Esophagus muscularis mucosa (tissue), 4 donors: ENCODE data around the gene NAPA.

ENCODE experiments used
- EP300 ChIP-seq: sonication (generic); formaldehyde crosslinking; IDR thresholded peaks from one replicate; pipeline ENCODE4 v1.6.1; 2017; ENCODE audit warnings: antibody characterized with exemption
- POLR2A ChIP-seq: fragments of 450-650 bp; IDR thresholded peaks from one replicate; pipeline ENCODE4 v1.6.1; 2017; ENCODE audit warnings: antibody characterized with exemption, moderate library complexity, mild to moderate bottlenecking, low read depth
- POLR2AphosphoS5 ChIP-seq, 2 donors: sonication (generic); formaldehyde crosslinking; IDR thresholded peaks; one replicate each; pipeline ENCODE4 v1.6.1; 2017; ENCODE audit warnings: antibody characterized with exemption in 2 of 2
- TF ChIP-seq, protein P1 (sequence below), 3 experiments: fragments of 200-600 bp in 2 of 3; fragments of 450-650 bp in 1 of 3; sonication (generic) in 2 of 3; IDR thresholded peaks; one replicate each; pipeline ENCODE4 v1.5.1; 2017 to 2019; ENCODE audit warnings: antibody characterized with exemption in 3 of 3, mild to moderate bottlenecking in 2 of 3, moderate library complexity in 1 of 3

DNA sequence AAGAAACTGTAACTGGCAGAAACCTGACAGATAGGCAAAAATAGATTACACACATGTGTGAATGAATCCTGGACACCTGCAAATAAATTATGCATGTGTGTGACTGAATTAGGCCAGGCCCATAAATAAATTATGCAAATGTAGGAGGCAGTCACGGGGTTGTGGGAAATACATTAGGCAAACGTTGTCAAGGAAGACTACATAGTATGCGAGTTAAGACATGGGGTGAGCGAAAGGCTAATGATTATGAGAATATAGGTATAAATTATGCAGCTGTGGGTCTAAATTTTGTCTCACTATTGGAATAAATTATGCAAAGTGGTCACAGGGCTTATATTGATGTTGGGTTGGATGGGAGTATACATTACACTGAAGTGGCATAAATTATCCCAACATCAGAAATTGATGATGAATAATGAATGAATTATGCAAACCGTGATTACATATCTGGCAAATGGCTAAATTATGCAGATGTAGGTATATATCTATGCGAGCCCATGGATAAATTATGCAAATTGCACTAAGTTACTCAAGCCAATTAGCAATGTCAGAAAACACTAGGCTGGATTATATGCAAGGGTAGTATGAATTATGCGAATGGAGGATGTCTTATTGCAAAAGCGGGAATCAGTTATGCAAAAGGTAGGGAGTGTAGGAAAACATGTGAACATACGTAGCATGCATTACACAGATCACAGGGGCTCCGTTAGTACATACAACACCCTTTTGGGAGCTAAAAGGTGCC, 50.0 kb downstream of the NAPA start:
- TF ChIP-seq, protein P1, sequence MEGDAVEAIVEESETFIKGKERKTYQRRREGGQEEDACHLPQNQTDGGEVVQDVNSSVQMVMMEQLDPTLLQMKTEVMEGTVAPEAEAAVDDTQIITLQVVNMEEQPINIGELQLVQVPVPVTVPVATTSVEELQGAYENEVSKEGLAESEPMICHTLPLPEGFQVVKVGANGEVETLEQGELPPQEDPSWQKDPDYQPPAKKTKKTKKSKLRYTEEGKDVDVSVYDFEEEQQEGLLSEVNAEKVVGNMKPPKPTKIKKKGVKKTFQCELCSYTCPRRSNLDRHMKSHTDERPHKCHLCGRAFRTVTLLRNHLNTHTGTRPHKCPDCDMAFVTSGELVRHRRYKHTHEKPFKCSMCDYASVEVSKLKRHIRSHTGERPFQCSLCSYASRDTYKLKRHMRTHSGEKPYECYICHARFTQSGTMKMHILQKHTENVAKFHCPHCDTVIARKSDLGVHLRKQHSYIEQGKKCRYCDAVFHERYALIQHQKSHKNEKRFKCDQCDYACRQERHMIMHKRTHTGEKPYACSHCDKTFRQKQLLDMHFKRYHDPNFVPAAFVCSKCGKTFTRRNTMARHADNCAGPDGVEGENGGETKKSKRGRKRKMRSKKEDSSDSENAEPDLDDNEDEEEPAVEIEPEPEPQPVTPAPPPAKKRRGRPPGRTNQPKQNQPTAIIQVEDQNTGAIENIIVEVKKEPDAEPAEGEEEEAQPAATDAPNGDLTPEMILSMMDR (IDR thresholded peaks at IDR 0.05): no peak
- no peak for TF ChIP-seq POLR2A
- no peak for TF ChIP-seq POLR2AphosphoS5 (IDR thresholded peaks at IDR 0.05)
- no peak for TF ChIP-seq EP300
